K562 (cell line): Measurements from ENCODE around the gene HEXIM1. TPM values are rescaled to one million over a fixed set of nuclear protein-coding genes. Genes with fewer than 3 reads are reported as not detected.

Experiments
- CBX3 ChIP-seq, 2 experiments: IDR thresholded peaks; 1 replicate in 1 of 2; 2 replicates in 1 of 2; pipeline ENCODE4 v1.6.1; 2012; ENCODE audit warnings: inconsistent platforms in 2 of 2, low read length in 2 of 2, borderline replicate concordance in 1 of 2, control low read depth in 1 of 2
- FOXJ3 ChIP-seq: sonication (generic); formaldehyde crosslinking; IDR thresholded peaks from 2 replicates; pipeline ENCODE4 v1.4.0; 2020; ENCODE audit warnings: mild to moderate bottlenecking, missing genetic modification reagents
- GTF2F1 ChIP-seq: IDR thresholded peaks from 2 replicates; pipeline ENCODE4 v1.6.1; 2011; ENCODE audit warnings: low read depth, low read length, improper control_type of control experiment
- HDAC3 ChIP-seq: fragments of 450-650 bp; IDR thresholded peaks from 2 replicates; pipeline ENCODE4 v1.6.1; 2018; ENCODE audit warnings: borderline replicate concordance, mild to moderate bottlenecking, moderate library complexity; ENCODE audit not compliant: partially characterized antibody
- HIVEP1 ChIP-seq: fragments of 250-450 bp; sonication (Bioruptor Pico); IDR thresholded peaks from 2 replicates; pipeline ENCODE4 v1.4.0; 2020; ENCODE audit warnings: mild to moderate bottlenecking
- HNRNPK ChIP-seq: fragments of 200-400 bp; formaldehyde crosslinking; IDR thresholded peaks from one replicate; pipeline ENCODE4 v1.6.1; 2018; ENCODE audit warnings: mild to moderate bottlenecking, low read depth, low read length; ENCODE audit not compliant: poor library complexity, severe bottlenecking
- ILK ChIP-seq: fragments of 450-650 bp; IDR thresholded peaks from 2 replicates; pipeline ENCODE4 v1.6.1; 2016; ENCODE audit warnings: missing genetic modification characterization, low read depth, mild to moderate bottlenecking, missing compliant biosample characterization, moderate library complexity, borderline replicate concordance
- JUND ChIP-seq, 2 experiments: IDR thresholded peaks; 2 replicates in 1 of 2; 3 replicates in 1 of 2; pipeline ENCODE4 v1.6.1; 2011; ENCODE audit warnings: borderline replicate concordance in 2 of 2, low read depth in 2 of 2, low read length in 2 of 2, improper control_type of control experiment in 1 of 2, missing biosample characterization in 1 of 2, missing genetic modification characterization in 1 of 2, missing genetic modification reagents in 1 of 2
- KDM5B ChIP-seq: fragments of 200-600 bp; sonication (generic); IDR thresholded peaks from 2 replicates; pipeline ENCODE4 v1.6.1; 2012; ENCODE audit warnings: low read depth, mild to moderate bottlenecking, moderate library complexity, low read length, control low read depth, inconsistent platforms; ENCODE audit not compliant: insufficient replicate concordance
- MED1 ChIP-seq: sonication (generic); formaldehyde crosslinking; IDR thresholded peaks from 2 replicates; pipeline ENCODE4 v1.8.1; 2023; ENCODE audit warnings: missing genetic modification reagents, borderline replicate concordance
- MYBL2 ChIP-seq, 2 experiments: fragments of 450-650 bp in 1 of 2; sonication (generic) in 1 of 2; formaldehyde crosslinking in 1 of 2; IDR thresholded peaks; 2 replicates each; pipeline versions ENCODE4 v1.6.1 to v1.8.1; 2017 to 2022; ENCODE audit warnings: borderline replicate concordance in 1 of 2, inconsistent platforms in 1 of 2, low read depth in 1 of 2, mild to moderate bottlenecking in 1 of 2, missing genetic modification reagents in 1 of 2, moderate library complexity in 1 of 2
- RFX7 ChIP-seq: fragments of 250-450 bp; sonication (Bioruptor Pico); IDR thresholded peaks from 2 replicates; pipeline ENCODE4 v1.5.1; 2021; ENCODE audit warnings: mild to moderate bottlenecking
- ZC3H4 ChIP-seq: sonication (generic); formaldehyde crosslinking; IDR thresholded peaks from 2 replicates; pipeline ENCODE4 v1.9.0; 2021; ENCODE audit warnings: missing genetic modification reagents, borderline replicate concordance
- ZFX ChIP-seq: sonication (generic); formaldehyde crosslinking; IDR thresholded peaks from 2 replicates; pipeline ENCODE4 v1.8.0; 2022; ENCODE audit warnings: mild to moderate bottlenecking, missing genetic modification reagents, moderate library complexity
- ZKSCAN3 ChIP-seq: fragments of 250-450 bp; sonication (Bioruptor Pico); IDR thresholded peaks from 2 replicates; pipeline ENCODE4 v1.4.0; 2020
- ZNF324 ChIP-seq: fragments of 250-450 bp; sonication (Bioruptor Pico); IDR thresholded peaks from 2 replicates; pipeline ENCODE4 v1.4.0; 2020; ENCODE audit warnings: mild to moderate bottlenecking
- ZSCAN29 ChIP-seq: fragments of 450-650 bp; IDR thresholded peaks from 2 replicates; pipeline ENCODE4 v1.6.1; 2017
- ZSCAN32 ChIP-seq: fragments of 450-650 bp; formaldehyde crosslinking; IDR thresholded peaks from 2 replicates; pipeline ENCODE4 v1.4.0; 2020; ENCODE audit warnings: mild to moderate bottlenecking, moderate library complexity
- ZZZ3 ChIP-seq: fragments of 450-650 bp; IDR thresholded peaks from 2 replicates; pipeline ENCODE4 v1.6.1; 2016; ENCODE audit warnings: antibody characterized with exemption, mild to moderate bottlenecking, moderate library complexity
- polyA plus RNA-seq, 8 experiments: library from polyadenylated mRNA; depleted of rRNA in 4 of 8; stranded (reverse) in 5 of 8; unstranded in 3 of 8; fragments of >200 nt; fragmentation: Nextera tagmentation in 2 of 8; fragmentation: Illumina TruSeq in 1 of 8; extraction: Ambion mirVana in 2 of 8; extraction: Trizol in 1 of 8; gene quantifications; 2 replicates each; pipeline versions ENCODE4 v1.2.1 to v1.2.3, GENCODE V29; 2011 to 2014; ENCODE audit warnings: inconsistent platforms in 1 of 8, missing spikeins in 1 of 8
- total RNA-seq, 7 experiments: library from RNA; depleted of rRNA in 6 of 7; stranded (reverse); fragments of >200 nt in 6 of 7; fragmentation: Illumina TruSeq in 2 of 7; extraction: Trizol in 2 of 7; gene quantifications; 2 replicates each; pipeline versions ENCODE4 v1.2.1 to v1.2.3, GENCODE V29; 2011 to 2021; ENCODE audit warnings: low replicate concordance in 1 of 7
- TF ChIP-seq, protein P1 (sequence below): fragments of 200-800 bp; sonication (Bioruptor generic); IDR thresholded peaks from 2 replicates; pipeline ENCODE4 v1.6.1; 2016; ENCODE audit warnings: missing genetic modification characterization, missing compliant biosample characterization
- TF ChIP-seq, protein P2 (sequence below): fragments of 250-450 bp; sonication (Bioruptor Pico); IDR thresholded peaks from 2 replicates; pipeline ENCODE4 v1.8.0; 2022; ENCODE audit warnings: moderate library complexity, mild to moderate bottlenecking, inconsistent platforms

The HEXIM1 gene
- total and polyA plus RNA-seq, 9 of the 15 experiments (the other 6 are each of a cell fraction or from before 2014, with no cell fraction given) = 1.4 to 28.3 (median 9.1) TPM

DNA sequence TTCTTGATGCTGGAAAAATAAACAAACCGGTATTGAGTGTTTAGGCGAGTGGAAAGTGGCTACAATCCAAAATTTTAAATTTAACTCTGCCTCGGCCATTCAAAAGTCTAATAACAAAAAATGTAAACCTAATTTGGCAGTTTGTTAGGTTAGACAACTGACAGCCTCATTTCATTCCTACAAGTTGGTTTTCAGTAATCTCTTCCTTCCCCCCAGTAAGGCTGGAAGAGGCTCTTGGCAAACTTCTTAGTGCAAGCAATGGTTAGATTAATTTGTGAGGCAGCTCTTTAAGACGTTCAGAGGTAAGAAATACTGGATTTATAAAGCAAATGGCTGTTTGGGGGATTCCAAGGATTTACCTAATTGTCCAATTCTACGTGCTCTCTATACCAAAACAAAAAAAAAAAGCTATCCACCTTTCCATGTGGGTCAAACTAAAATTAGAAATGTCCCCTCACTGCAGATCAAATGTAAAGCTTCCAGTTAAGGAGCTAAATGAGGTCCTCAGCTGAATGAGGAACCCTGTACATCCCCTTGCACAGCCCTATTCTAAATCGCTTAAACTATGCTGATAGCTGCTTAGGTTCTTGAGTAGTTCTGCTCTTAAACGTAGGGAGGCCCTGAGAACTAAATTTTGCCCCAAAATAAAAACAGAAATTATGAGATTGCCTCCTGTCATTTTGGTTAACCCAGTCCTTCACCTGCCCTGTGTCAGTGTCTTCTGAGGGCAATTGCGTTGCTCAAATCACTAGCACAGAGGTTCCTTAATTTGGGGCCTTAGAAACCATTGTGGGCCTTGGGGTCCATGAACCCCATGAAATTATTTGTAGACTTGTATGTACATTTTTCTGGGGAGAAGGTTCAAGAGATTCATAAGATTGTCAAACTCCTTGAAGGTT lies 2.9 kb downstream of the HEXIM1 start (continued):
- TF ChIP-seq ZZZ3 (no peak), ILK (tag) (no peak), ZNF324 (CRISPR knock-in tag) (no peak), RFX7 (CRISPR knock-in tag) (no peak), MYBL2 (IDR thresholded peaks at IDR 0.05; ENCODE audit: low read depth) (no peak), MYBL2 (CRISPR knock-in tag; IDR thresholded peaks at IDR 0.05; ENCODE audit: borderline replicate concordance) (no peak), CBX3 (IDR thresholded peaks at IDR 0.05; ENCODE audit: borderline replicate concordance in 1 of 2, low read length in 2 of 2) (no peak), ZFX (peak; percentile 38; the same call in 1 of the 2 replicates), FOXJ3 (no peak), ZKSCAN3 (CRISPR knock-in tag) (no peak), HDAC3 (no peak), ZSCAN32 (CRISPR knock-in tag) (no peak), ZC3H4 (no peak), HIVEP1 (CRISPR knock-in tag) (no peak), ZSCAN29 (0 out of 2 replicates have a peak, but pooled peaks have one; percentile 21), KDM5B (peak; percentile 24), MED1 (no peak), HNRNPK (no peak), GTF2F1 (no peak), JUND (IDR thresholded peaks at IDR 0.05; ENCODE audit: borderline replicate concordance, low read depth, low read length) (no peak), JUND (tag; IDR thresholded peaks at IDR 0.05; ENCODE audit: borderline replicate concordance, low read depth, low read length) (no peak)
- TF ChIP-seq, protein P1, sequence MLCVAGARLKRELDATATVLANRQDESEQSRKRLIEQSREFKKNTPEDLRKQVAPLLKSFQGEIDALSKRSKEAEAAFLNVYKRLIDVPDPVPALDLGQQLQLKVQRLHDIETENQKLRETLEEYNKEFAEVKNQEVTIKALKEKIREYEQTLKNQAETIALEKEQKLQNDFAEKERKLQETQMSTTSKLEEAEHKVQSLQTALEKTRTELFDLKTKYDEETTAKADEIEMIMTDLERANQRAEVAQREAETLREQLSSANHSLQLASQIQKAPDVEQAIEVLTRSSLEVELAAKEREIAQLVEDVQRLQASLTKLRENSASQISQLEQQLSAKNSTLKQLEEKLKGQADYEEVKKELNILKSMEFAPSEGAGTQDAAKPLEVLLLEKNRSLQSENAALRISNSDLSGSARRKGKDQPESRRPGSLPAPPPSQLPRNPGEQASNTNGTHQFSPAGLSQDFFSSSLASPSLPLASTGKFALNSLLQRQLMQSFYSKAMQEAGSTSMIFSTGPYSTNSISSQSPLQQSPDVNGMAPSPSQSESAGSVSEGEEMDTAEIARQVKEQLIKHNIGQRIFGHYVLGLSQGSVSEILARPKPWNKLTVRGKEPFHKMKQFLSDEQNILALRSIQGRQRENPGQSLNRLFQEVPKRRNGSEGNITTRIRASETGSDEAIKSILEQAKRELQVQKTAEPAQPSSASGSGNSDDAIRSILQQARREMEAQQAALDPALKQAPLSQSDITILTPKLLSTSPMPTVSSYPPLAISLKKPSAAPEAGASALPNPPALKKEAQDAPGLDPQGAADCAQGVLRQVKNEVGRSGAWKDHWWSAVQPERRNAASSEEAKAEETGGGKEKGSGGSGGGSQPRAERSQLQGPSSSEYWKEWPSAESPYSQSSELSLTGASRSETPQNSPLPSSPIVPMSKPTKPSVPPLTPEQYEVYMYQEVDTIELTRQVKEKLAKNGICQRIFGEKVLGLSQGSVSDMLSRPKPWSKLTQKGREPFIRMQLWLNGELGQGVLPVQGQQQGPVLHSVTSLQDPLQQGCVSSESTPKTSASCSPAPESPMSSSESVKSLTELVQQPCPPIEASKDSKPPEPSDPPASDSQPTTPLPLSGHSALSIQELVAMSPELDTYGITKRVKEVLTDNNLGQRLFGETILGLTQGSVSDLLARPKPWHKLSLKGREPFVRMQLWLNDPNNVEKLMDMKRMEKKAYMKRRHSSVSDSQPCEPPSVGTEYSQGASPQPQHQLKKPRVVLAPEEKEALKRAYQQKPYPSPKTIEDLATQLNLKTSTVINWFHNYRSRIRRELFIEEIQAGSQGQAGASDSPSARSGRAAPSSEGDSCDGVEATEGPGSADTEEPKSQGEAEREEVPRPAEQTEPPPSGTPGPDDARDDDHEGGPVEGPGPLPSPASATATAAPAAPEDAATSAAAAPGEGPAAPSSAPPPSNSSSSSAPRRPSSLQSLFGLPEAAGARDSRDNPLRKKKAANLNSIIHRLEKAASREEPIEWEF (CRISPR knock-in tag) = no peak
- TF ChIP-seq, protein P2, sequence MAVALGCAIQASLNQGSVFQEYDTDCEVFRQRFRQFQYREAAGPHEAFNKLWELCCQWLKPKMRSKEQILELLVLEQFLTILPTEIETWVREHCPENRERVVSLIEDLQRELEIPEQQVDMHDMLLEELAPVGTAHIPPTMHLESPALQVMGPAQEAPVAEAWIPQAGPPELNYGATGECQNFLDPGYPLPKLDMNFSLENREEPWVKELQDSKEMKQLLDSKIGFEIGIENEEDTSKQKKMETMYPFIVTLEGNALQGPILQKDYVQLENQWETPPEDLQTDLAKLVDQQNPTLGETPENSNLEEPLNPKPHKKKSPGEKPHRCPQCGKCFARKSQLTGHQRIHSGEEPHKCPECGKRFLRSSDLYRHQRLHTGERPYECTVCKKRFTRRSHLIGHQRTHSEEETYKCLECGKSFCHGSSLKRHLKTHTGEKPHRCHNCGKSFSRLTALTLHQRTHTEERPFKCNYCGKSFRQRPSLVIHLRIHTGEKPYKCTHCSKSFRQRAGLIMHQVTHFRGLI (CRISPR knock-in tag) = no peak
